ENCODE measurements around the gene EPM2AIP1. TPM values are rescaled to one million over a fixed set of nuclear protein-coding genes. Genes with fewer than 3 reads are reported as not detected.
A peak's percentile ranks its signal among the peaks of the same experiment; 100 is the strongest.

EPM2AIP1 gene
- total and polyA plus RNA-seq, 4 donors, result 35.9 to 48.2 (median 40.6) TPM

DNA sequence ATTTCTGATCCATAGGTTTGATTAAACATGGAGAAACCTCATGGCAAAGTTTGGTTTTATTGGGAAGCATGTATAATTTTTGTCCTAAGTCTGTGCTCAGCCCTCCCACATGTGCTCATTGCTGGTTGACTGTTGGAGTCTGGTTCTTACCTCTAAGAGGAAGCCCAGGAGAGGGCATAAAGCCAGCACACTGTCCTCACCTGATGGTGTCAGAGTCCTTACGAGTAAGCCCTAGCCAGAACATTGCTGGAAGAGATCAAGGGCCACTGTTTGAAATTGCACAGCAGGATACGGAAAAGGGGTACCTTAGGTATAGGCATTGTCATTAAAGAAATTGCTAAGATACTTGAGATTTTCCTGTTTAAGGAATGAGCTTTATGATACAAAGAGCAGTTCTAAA, 21.7 kb upstream of the EPM2AIP1 start:
- 94% methylated on average over 2 of the region's 2 CpGs for WGBS (ENCODE audit: insufficient coverage)
- H3K4me3 ChIP-seq (ENCODE audit: low read depth, low read length), result no peak overlapping the region

DNA sequence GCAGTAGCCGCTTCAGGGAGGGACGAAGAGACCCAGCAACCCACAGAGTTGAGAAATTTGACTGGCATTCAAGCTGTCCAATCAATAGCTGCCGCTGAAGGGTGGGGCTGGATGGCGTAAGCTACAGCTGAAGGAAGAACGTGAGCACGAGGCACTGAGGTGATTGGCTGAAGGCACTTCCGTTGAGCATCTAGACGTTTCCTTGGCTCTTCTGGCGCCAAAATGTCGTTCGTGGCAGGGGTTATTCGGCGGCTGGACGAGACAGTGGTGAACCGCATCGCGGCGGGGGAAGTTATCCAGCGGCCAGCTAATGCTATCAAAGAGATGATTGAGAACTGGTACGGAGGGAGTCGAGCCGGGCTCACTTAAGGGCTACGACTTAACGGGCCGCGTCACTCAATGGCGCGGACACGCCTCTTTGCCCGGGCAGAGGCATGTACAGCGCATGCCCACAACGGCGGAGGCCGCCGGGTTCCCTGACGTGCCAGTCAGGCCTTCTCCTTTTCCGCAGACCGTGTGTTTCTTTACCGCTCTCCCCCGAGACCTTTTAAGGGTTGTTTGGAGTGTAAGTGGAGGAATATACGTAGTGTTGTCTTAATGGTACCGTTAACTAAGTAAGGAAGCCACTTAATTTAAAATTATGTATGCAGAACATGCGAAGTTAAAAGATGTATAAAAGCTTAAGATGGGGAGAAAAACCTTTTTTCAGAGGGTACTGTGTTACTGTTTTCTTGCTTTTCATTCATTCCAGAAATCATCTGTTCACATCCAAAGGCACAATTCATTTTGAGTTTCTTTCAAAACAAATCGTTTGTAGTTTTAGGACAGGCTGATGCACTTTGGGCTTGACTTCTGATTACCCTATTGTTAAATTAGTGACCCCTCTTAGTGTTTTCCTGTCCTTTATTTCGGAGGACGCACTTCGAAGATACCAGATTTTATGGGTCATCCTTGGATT, 674 bp upstream of the EPM2AIP1 start, which contains the start of gene MLH1:
TSS of gene MLH1 (plus strand) at position 193 of the 958 bp plus-strand sequence. CDS start at position 223, 30 bp downstream.
- Histone ChIP-seq H3K36me3 (ENCODE audit: control insufficient read depth, insufficient read depth, low read length) (peaks cover 25% of the 10 kb centered on the region), H3K4me1 (ENCODE audit: control insufficient read depth, insufficient read depth, low read length) (peaks cover 2% of the 10 kb centered on the region), H3K4me3 (ENCODE audit: low read depth, low read length) (peak within 1 kb of the TSS; percentile 98), H3K9me3 (ENCODE audit: control insufficient read depth, insufficient read depth, low read length) (no peaks in the 10 kb centered on the region), H3K27me3 (ENCODE audit: control insufficient read depth, insufficient read depth, low read length) (no peaks in the 10 kb centered on the region), H3K27ac (ENCODE audit: low read depth, low read length) (peak within 1 kb of the TSS; percentile 100)
- DNase-seq (ENCODE audit: low read depth in 4 of 6, low spot score in 6 of 6), result peak; percentile 100
- 0% methylated on average over 40 of the region's 47 CpGs for WGBS (ENCODE audit: insufficient coverage)

More for the DNA sequence above, 21.7 kb upstream of the EPM2AIP1 start:
- DNase-seq (ENCODE audit: low read depth in 4 of 6, low spot score in 6 of 6), result no peak
- H3K36me3 ChIP-seq (ENCODE audit: control insufficient read depth, insufficient read depth, low read length), result peaks cover 44% of the 10 kb centered on the region
- H3K9me3 ChIP-seq (ENCODE audit: control insufficient read depth, insufficient read depth, low read length), result no peaks in the 10 kb centered on the region
- no peak overlapping the region for H3K27ac ChIP-seq (ENCODE audit: low read depth, low read length)
- H3K4me1 ChIP-seq (ENCODE audit: control insufficient read depth, insufficient read depth, low read length), result no peaks in the 10 kb centered on the region
- H3K27me3 ChIP-seq (ENCODE audit: control insufficient read depth, insufficient read depth, low read length), result no peaks in the 10 kb centered on the region

- DNase-seq (ENCODE audit: low read depth in 4 of 6, low spot score in 6 of 6), result peak in 3 of 6 donors; percentile 31 to 72 (median 50)
- H3K4me1 ChIP-seq (ENCODE audit: control insufficient read depth, insufficient read depth, low read length), result peaks cover 2% of the 10 kb centered on the region
- peak overlapping the region; percentile 100 for H3K27ac ChIP-seq (ENCODE audit: low read depth, low read length)
- no peaks in the 10 kb centered on the region for H3K9me3 ChIP-seq (ENCODE audit: control insufficient read depth, insufficient read depth, low read length)
- H3K4me3 ChIP-seq (ENCODE audit: low read depth, low read length), result peak overlapping the region; percentile 98
- H3K27me3 ChIP-seq (ENCODE audit: control insufficient read depth, insufficient read depth, low read length), result no peaks in the 10 kb centered on the region
- WGBS (ENCODE audit: insufficient coverage), result 0% methylated on average over 14 of the region's 24 CpGs
- peaks cover 14% of the 10 kb centered on the region for H3K36me3 ChIP-seq (ENCODE audit: control insufficient read depth, insufficient read depth, low read length)
Observed at GRCh38 chr3:36991923-36992805, 767 bp downstream of the EPM2AIP1 start.

GRCh38 chr3:36991147-36991546, 1.8 kb downstream of the EPM2AIP1 start:
- no peaks in the 10 kb centered on the region for H3K9me3 ChIP-seq (ENCODE audit: control insufficient read depth, insufficient read depth, low read length)
- H3K27ac ChIP-seq (ENCODE audit: low read depth, low read length), result no peak overlapping the region
- no CpG with 5 or more reads among the region's 3 CpGs for WGBS (ENCODE audit: insufficient coverage)
- DNase-seq (ENCODE audit: low read depth in 4 of 6, low spot score in 6 of 6), result no peak
- peak overlapping the region; percentile 19 for H3K4me3 ChIP-seq (ENCODE audit: low read depth, low read length)
- no peaks in the 10 kb centered on the region for H3K27me3 ChIP-seq (ENCODE audit: control insufficient read depth, insufficient read depth, low read length)
- peaks cover 15% of the 10 kb centered on the region for H3K36me3 ChIP-seq (ENCODE audit: control insufficient read depth, insufficient read depth, low read length)
- H3K4me1 ChIP-seq (ENCODE audit: control insufficient read depth, insufficient read depth, low read length), result peaks cover 2% of the 10 kb centered on the region

DNA sequence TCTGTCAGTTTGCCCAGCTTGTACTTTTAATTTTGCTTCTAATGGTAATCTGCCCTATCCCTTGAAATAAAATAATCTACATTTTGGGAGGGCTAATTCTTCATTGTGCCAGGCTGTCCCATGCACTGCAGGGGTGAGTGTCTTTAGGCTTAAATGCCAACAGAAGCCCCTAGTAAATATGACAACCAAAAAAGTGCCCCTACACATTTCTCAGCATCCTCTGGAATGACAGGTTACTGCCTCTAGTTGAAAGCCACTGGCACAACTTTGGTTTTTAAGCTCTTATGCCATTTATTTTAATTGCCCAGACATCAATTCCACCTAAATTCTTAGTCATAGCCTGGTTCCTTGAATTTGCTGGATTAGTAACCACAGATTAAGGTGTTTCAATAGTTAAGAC, 3.4 kb downstream of the EPM2AIP1 start:
- Histone ChIP-seq H3K4me3 (ENCODE audit: low read depth, low read length) (peak overlapping the region; percentile 16), H3K4me1 (ENCODE audit: control insufficient read depth, insufficient read depth, low read length) (peaks cover 2% of the 10 kb centered on the region), H3K27ac (ENCODE audit: low read depth, low read length) (no peak overlapping the region), H3K27me3 (ENCODE audit: control insufficient read depth, insufficient read depth, low read length) (no peaks in the 10 kb centered on the region), H3K9me3 (ENCODE audit: control insufficient read depth, insufficient read depth, low read length) (no peaks in the 10 kb centered on the region), H3K36me3 (ENCODE audit: control insufficient read depth, insufficient read depth, low read length) (peaks cover 7% of the 10 kb centered on the region)
- DNase-seq (ENCODE audit: low read depth in 4 of 6, low spot score in 6 of 6), result no peak

- no peak overlapping the region for H3K27ac ChIP-seq (ENCODE audit: low read depth, low read length)
Observed at GRCh38 chr3:36989005-36989404, 3.9 kb downstream of the EPM2AIP1 start.

DNA sequence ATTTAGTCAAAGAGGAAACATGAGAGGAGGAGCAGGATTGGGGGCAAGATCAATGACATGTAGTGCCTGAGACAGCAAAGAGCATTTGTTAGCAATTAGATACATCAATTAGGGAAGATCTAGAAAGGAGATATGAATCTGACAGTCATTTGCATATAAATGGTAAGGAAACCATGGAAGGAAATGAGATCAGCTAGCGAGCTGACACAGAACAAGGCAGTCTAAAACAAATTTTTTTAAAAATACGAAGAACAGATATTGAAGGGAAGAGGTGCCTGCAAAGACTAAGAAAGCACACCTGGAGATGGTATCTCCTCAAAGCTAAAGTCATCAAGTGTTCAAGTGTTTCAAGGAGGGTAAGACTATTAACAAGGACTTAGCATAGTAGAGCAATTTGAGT, 4.6 kb downstream of the EPM2AIP1 start:
- H3K36me3 ChIP-seq (ENCODE audit: control insufficient read depth, insufficient read depth, low read length), result peaks cover 13% of the 10 kb centered on the region
- H3K4me3 ChIP-seq (ENCODE audit: low read depth, low read length), result no peak overlapping the region
- 83% methylated on average over 2 of the region's 2 CpGs for WGBS (ENCODE audit: insufficient coverage)

More at GRCh38 chr3:36989005-36989404, 3.9 kb downstream of the EPM2AIP1 start:
- peaks cover 2% of the 10 kb centered on the region for H3K4me1 ChIP-seq (ENCODE audit: control insufficient read depth, insufficient read depth, low read length)
- peaks cover 9% of the 10 kb centered on the region for H3K36me3 ChIP-seq (ENCODE audit: control insufficient read depth, insufficient read depth, low read length)
- no CpG with 5 or more reads among the region's 3 CpGs for WGBS (ENCODE audit: insufficient coverage)
- no peaks in the 10 kb centered on the region for H3K27me3 ChIP-seq (ENCODE audit: control insufficient read depth, insufficient read depth, low read length)
- H3K9me3 ChIP-seq (ENCODE audit: control insufficient read depth, insufficient read depth, low read length), result no peaks in the 10 kb centered on the region
- H3K4me3 ChIP-seq (ENCODE audit: low read depth, low read length), result no peak overlapping the region
- no peak for DNase-seq (ENCODE audit: low read depth in 4 of 6, low spot score in 6 of 6)

GRCh38 chr3:36981006-36981405, 11.9 kb downstream of the EPM2AIP1 start:
- H3K4me3 ChIP-seq (ENCODE audit: low read depth, low read length), result no peak overlapping the region
- no peaks in the 10 kb centered on the region for H3K4me1 ChIP-seq (ENCODE audit: control insufficient read depth, insufficient read depth, low read length)
- H3K9me3 ChIP-seq (ENCODE audit: control insufficient read depth, insufficient read depth, low read length), result no peaks in the 10 kb centered on the region
- no peak for DNase-seq (ENCODE audit: low read depth in 4 of 6, low spot score in 6 of 6)
- no peaks in the 10 kb centered on the region for H3K27me3 ChIP-seq (ENCODE audit: control insufficient read depth, insufficient read depth, low read length)
- peaks cover 10% of the 10 kb centered on the region for H3K36me3 ChIP-seq (ENCODE audit: control insufficient read depth, insufficient read depth, low read length)
- WGBS (ENCODE audit: insufficient coverage), result 100% methylated on average over 1 of the region's 4 CpGs
- H3K27ac ChIP-seq (ENCODE audit: low read depth, low read length), result no peak overlapping the region

More for the DNA sequence above, 4.6 kb downstream of the EPM2AIP1 start:
- Histone ChIP-seq H3K27ac (ENCODE audit: low read depth, low read length) (no peak overlapping the region), H3K9me3 (ENCODE audit: control insufficient read depth, insufficient read depth, low read length) (no peaks in the 10 kb centered on the region), H3K4me1 (ENCODE audit: control insufficient read depth, insufficient read depth, low read length) (peaks cover 2% of the 10 kb centered on the region), H3K27me3 (ENCODE audit: control insufficient read depth, insufficient read depth, low read length) (no peaks in the 10 kb centered on the region)
- DNase-seq (ENCODE audit: low read depth in 4 of 6, low spot score in 6 of 6), result no peak

- Histone ChIP-seq H3K4me1 (ENCODE audit: control insufficient read depth, insufficient read depth, low read length) (peaks cover 12% of the 10 kb centered on the region), H3K4me3 (ENCODE audit: low read depth, low read length) (no peak overlapping the region), H3K36me3 (ENCODE audit: control insufficient read depth, insufficient read depth, low read length) (no peaks in the 10 kb centered on the region), H3K27me3 (ENCODE audit: control insufficient read depth, insufficient read depth, low read length) (no peaks in the 10 kb centered on the region), H3K27ac (ENCODE audit: low read depth, low read length) (no peak overlapping the region), H3K9me3 (ENCODE audit: control insufficient read depth, insufficient read depth, low read length) (no peaks in the 10 kb centered on the region)
- DNase-seq (ENCODE audit: low read depth in 4 of 6, low spot score in 6 of 6), result no peak
- WGBS (ENCODE audit: insufficient coverage), result no CpG with 5 or more reads among the region's 1 CpG
Observed at GRCh38 chr3:36973139-36973538, 19.8 kb downstream of the EPM2AIP1 start.
